MM.1S (cell line): Measurements from ENCODE around the gene CTSK.

ENCODE experiments used
- DNase-seq: peaks from one replicate; pipeline ENCODE4 v3.0.0-alpha.2; 2015
- H2AFZ ChIP-seq: fragments of 300-600 bp; sonication (generic); 2 replicates; pipeline ENCODE4 v1.6.0; 2016; ENCODE audit warnings: antibody characterized with exemption, low read length
- H3F3A ChIP-seq: fragments of 300-600 bp; sonication (generic); 2 replicates; pipeline ENCODE4 v1.6.1; 2016; ENCODE audit warnings: mild to moderate bottlenecking, antibody characterized with exemption, low read length, moderate library complexity, mixed read lengths; ENCODE audit not compliant: insufficient read depth
- H3K27ac ChIP-seq: fragments of 300-600 bp; sonication (generic); 2 replicates; pipeline ENCODE4 v1.5.1; 2016; ENCODE audit warnings: mild to moderate bottlenecking, low read length
- H3K27me3 ChIP-seq: fragments of 300-600 bp; sonication (generic); replicated peaks from 2 replicates; pipeline ENCODE4 v1.6.0; 2016; ENCODE audit warnings: low read length; ENCODE audit not compliant: insufficient read depth
- H3K36me3 ChIP-seq: fragments of 300-600 bp; sonication (generic); replicated peaks from 2 replicates; pipeline ENCODE4 v1.6.1; 2016; ENCODE audit warnings: mild to moderate bottlenecking, low read length, mixed read lengths; ENCODE audit not compliant: insufficient read depth
- H3K4me1 ChIP-seq: fragments of 300-600 bp; sonication (generic); 2 replicates; pipeline ENCODE4 v1.6.1; 2016; ENCODE audit warnings: low read length, mixed read lengths
- H3K4me2 ChIP-seq: fragments of 300-600 bp; sonication (generic); 2 replicates; pipeline ENCODE4 v1.6.0; 2016; ENCODE audit warnings: low read depth, low read length
- H3K4me3 ChIP-seq: fragments of 300-600 bp; sonication (generic); 2 replicates; pipeline ENCODE4 v1.5.1; 2016; ENCODE audit warnings: low read length, mixed read lengths
- H3K79me2 ChIP-seq: fragments of 300-600 bp; sonication (generic); 2 replicates; pipeline ENCODE4 v1.6.1; 2016; ENCODE audit warnings: mixed run types, low read length, mixed read lengths
- H3K9ac ChIP-seq: fragments of 300-600 bp; sonication (generic); 2 replicates; pipeline ENCODE4 v1.6.1; 2016; ENCODE audit warnings: low read length, mixed read lengths
- H3K9me2 ChIP-seq: fragments of 300-600 bp; sonication (generic); replicated peaks from 2 replicates; pipeline ENCODE4 v1.6.1; 2016; ENCODE audit warnings: mild to moderate bottlenecking, low read length, mixed read lengths; ENCODE audit not compliant: insufficient read depth
- H3K9me3 ChIP-seq: fragments of 300-600 bp; sonication (generic); replicated peaks from 2 replicates; pipeline ENCODE4 v1.6.1; 2016; ENCODE audit warnings: mild to moderate bottlenecking, low read length, mixed read lengths; ENCODE audit not compliant: insufficient read depth
- H4K20me1 ChIP-seq: fragments of 300-600 bp; sonication (generic); 2 replicates; pipeline ENCODE4 v1.6.1; 2016; ENCODE audit warnings: mild to moderate bottlenecking, low read length, moderate library complexity, mixed read lengths; ENCODE audit not compliant: insufficient read depth
- CTCF ChIP-seq: fragments of 300-600 bp; sonication (generic); IDR thresholded peaks from 2 replicates; pipeline ENCODE4 v1.5.1; 2016; ENCODE audit warnings: antibody characterized with exemption, low read length, mixed read lengths
- EZH2 ChIP-seq: fragments of 300-600 bp; sonication (generic); optimal IDR thresholded peaks from 2 replicates; pipeline ENCODE3; 2017; ENCODE audit warnings: low read depth, mild to moderate bottlenecking, antibody characterized with exemption, low read length, mixed read lengths
- EZH2phosphoT487 ChIP-seq: fragments of 300-600 bp; sonication (generic); IDR thresholded peaks from 2 replicates; pipeline ENCODE4 v1.6.1; 2018; ENCODE audit warnings: antibody characterized with exemption, low read length

The CTSK gene

GRCh38 chr1:150753416-150753815 lies 54.6 kb downstream of the CTSK start:
- Histone ChIP-seq H3K4me2 (no peak overlapping the region), H4K20me1 (no peaks in the 10 kb centered on the region), H3K27me3 (no peaks in the 10 kb centered on the region), H3K4me1 (no peaks in the 10 kb centered on the region), H3F3A (no peaks in the 10 kb centered on the region), H3K36me3 (no peaks in the 10 kb centered on the region), H2AFZ (no peak overlapping the region), H3K4me3 (no peak overlapping the region), H3K9me2 (no peaks in the 10 kb centered on the region), H3K79me2 (no peaks in the 10 kb centered on the region), H3K27ac (no peak overlapping the region), H3K9ac (no peak overlapping the region), H3K9me3 (no peaks in the 10 kb centered on the region)
- no peak for DNase-seq
- no peak for TF ChIP-seq EZH2
- TF ChIP-seq EZH2phosphoT487, result no peak
- no peak for TF ChIP-seq CTCF

GRCh38 chr1:150751443-150751842 lies 56.6 kb downstream of the CTSK start:
- no peak overlapping the region for H3K4me3 ChIP-seq

GRCh38 chr1:150749720-150750311 lies 58.2 kb downstream of the CTSK start:
- Histone ChIP-seq H3K4me2 (no peak overlapping the region), H3F3A (no peaks in the 10 kb centered on the region), H3K4me1 (no peaks in the 10 kb centered on the region), H3K9ac (no peak overlapping the region), H3K9me2 (no peaks in the 10 kb centered on the region), H3K4me3 (no peak overlapping the region), H3K79me2 (no peaks in the 10 kb centered on the region), H3K9me3 (no peaks in the 10 kb centered on the region), H3K36me3 (no peaks in the 10 kb centered on the region), H2AFZ (no peak overlapping the region), H4K20me1 (no peaks in the 10 kb centered on the region), H3K27me3 (no peaks in the 10 kb centered on the region), H3K27ac (no peak overlapping the region)
- TF ChIP-seq CTCF (no peak), EZH2 (no peak), EZH2phosphoT487 (no peak)
- no peak for DNase-seq

More at GRCh38 chr1:150751443-150751842, 56.6 kb downstream of the CTSK start:
- Histone ChIP-seq H3K9ac (no peak overlapping the region), H3F3A (no peaks in the 10 kb centered on the region), H3K9me3 (no peaks in the 10 kb centered on the region), H2AFZ (no peak overlapping the region), H3K27me3 (no peaks in the 10 kb centered on the region), H3K27ac (no peak overlapping the region), H4K20me1 (no peaks in the 10 kb centered on the region), H3K36me3 (no peaks in the 10 kb centered on the region), H3K9me2 (no peaks in the 10 kb centered on the region), H3K4me2 (no peak overlapping the region), H3K79me2 (no peaks in the 10 kb centered on the region), H3K4me1 (no peaks in the 10 kb centered on the region)
- TF ChIP-seq EZH2, result no peak
- TF ChIP-seq EZH2phosphoT487, result no peak
- TF ChIP-seq CTCF, result no peak
- no peak for DNase-seq
